CD14-positive monocyte (primary cell): Measurements from ENCODE around the gene EPC1. TPM values are rescaled to one million over a fixed set of nuclear protein-coding genes. Genes with fewer than 3 reads are reported as not detected.

Source experiments
- DNase-seq, 3 donors: peaks; one replicate each; pipeline ENCODE4 v3.0.0-alpha.2; 2011 to 2022
- H2AFZ ChIP-seq: 2 replicates; pipeline ENCODE4 v1.6.0; 2012; ENCODE audit warnings: mild to moderate bottlenecking, low read depth, low read length, inconsistent platforms; ENCODE audit not compliant: insufficient read depth, poor library complexity, severe bottlenecking
- H3K27ac ChIP-seq, 2 donors: 1 replicate in 1 of 2; 2 replicates in 1 of 2; pipeline ENCODE4 v1.5.1; 2012 to 2013; ENCODE audit warnings: low read length in 2 of 2, control low read depth in 1 of 2, inconsistent platforms in 1 of 2, low read depth in 1 of 2, mild to moderate bottlenecking in 1 of 2
- H3K27me3 ChIP-seq, 2 donors: one replicate each; pipeline versions ENCODE4 v1.6.0 to v1.6.1; 2011 to 2013; ENCODE audit warnings: low read length in 2 of 2; ENCODE audit not compliant: control insufficient read depth in 2 of 2, insufficient read depth in 2 of 2
- H3K36me3 ChIP-seq, 2 donors: replicated peaks in 1 of 2; 1 replicate in 1 of 2; 2 replicates in 1 of 2; pipeline versions ENCODE4 v1.5.1 to v1.6.1; 2012 to 2013; ENCODE audit warnings: low read length in 2 of 2, control low read depth in 1 of 2, inconsistent platforms in 1 of 2, mild to moderate bottlenecking in 1 of 2; ENCODE audit not compliant: insufficient read depth in 2 of 2, control insufficient read depth in 1 of 2
- H3K4me1 ChIP-seq, 2 donors: 1 replicate in 1 of 2; 2 replicates in 1 of 2; pipeline versions ENCODE4 v1.5.1 to v1.6.1; 2012 to 2013; ENCODE audit warnings: low read length in 2 of 2, control low read depth in 1 of 2, inconsistent platforms in 1 of 2, mild to moderate bottlenecking in 1 of 2, moderate library complexity in 1 of 2; ENCODE audit not compliant: insufficient read depth in 2 of 2, control insufficient read depth in 1 of 2
- H3K4me2 ChIP-seq: replicated peaks from 2 replicates; pipeline ENCODE3; 2012; ENCODE audit warnings: low read length, moderate library complexity, mild to moderate bottlenecking; ENCODE audit not compliant: poor library complexity, severe bottlenecking; ENCODE audit errors: extremely low read depth
- H3K4me3 ChIP-seq, 3 experiments: fragments of 200-600 bp in 1 of 3; sonication (generic) in 1 of 3; replicated peaks in 1 of 3; 1 replicate in 2 of 3; 2 replicates in 1 of 3; pipeline ENCODE4 v1.5.1; 2011 to 2013; ENCODE audit warnings: low read length in 3 of 3, mild to moderate bottlenecking in 3 of 3, control low read depth in 2 of 3, low read depth in 2 of 3, inconsistent platforms in 1 of 3, moderate library complexity in 1 of 3
- H3K79me2 ChIP-seq: 2 replicates; pipeline ENCODE4 v1.6.0; 2012; ENCODE audit warnings: mild to moderate bottlenecking, control low read depth, inconsistent platforms, low read length, moderate library complexity; ENCODE audit not compliant: insufficient read depth
- H3K9ac ChIP-seq: 2 replicates; pipeline ENCODE4 v1.6.0; 2017; ENCODE audit warnings: low read length, mild to moderate bottlenecking; ENCODE audit not compliant: insufficient read depth, poor library complexity, severe bottlenecking
- H3K9me3 ChIP-seq, 2 donors: replicated peaks in 1 of 2; 1 replicate in 1 of 2; 2 replicates in 1 of 2; pipeline versions ENCODE4 v1.5.1 to v1.6.1; 2012 to 2013; ENCODE audit warnings: low read length in 2 of 2, control low read depth in 1 of 2; ENCODE audit not compliant: control insufficient read depth in 1 of 2, insufficient read depth in 1 of 2
- H4K20me1 ChIP-seq: 2 replicates; pipeline ENCODE4 v1.6.0; 2012; ENCODE audit warnings: mild to moderate bottlenecking, low read length, control low read depth, moderate library complexity; ENCODE audit not compliant: insufficient read depth
- H3K27ac Mint-ChIP-seq, 7 donors: one replicate each; pipeline ENCODE4 v1.8.0; 2020; ENCODE audit warnings: mild to moderate bottlenecking in 7 of 7, mixed read lengths in 7 of 7, moderate library complexity in 6 of 7, inconsistent platforms in 2 of 7
- H3K27me3 Mint-ChIP-seq, 3 donors: one replicate each; pipeline ENCODE4 v1.8.0; 2021 to 2022; ENCODE audit warnings: low read depth in 3 of 3, mild to moderate bottlenecking in 3 of 3, mixed read lengths in 3 of 3, moderate library complexity in 3 of 3, inconsistent platforms in 1 of 3
- H3K36me3 Mint-ChIP-seq, 2 donors: one replicate each; pipeline ENCODE4 v1.8.0; 2020; ENCODE audit warnings: mixed read lengths in 2 of 2, inconsistent platforms in 1 of 2, mild to moderate bottlenecking in 1 of 2
- H3K4me1 Mint-ChIP-seq: one replicate; pipeline ENCODE4 v1.8.0; 2020; ENCODE audit warnings: mild to moderate bottlenecking, mixed read lengths
- H3K4me3 Mint-ChIP-seq, 2 donors: one replicate each; pipeline ENCODE4 v1.8.0; 2020; ENCODE audit warnings: mild to moderate bottlenecking in 2 of 2, mixed read lengths in 2 of 2, moderate library complexity in 1 of 2
- H3K9me3 Mint-ChIP-seq, 7 donors: one replicate each; pipeline ENCODE4 v1.8.0; 2020 to 2022; ENCODE audit warnings: mixed read lengths in 7 of 7, mild to moderate bottlenecking in 6 of 7, moderate library complexity in 6 of 7, inconsistent platforms in 2 of 7
- CTCF ChIP-seq: fragments of 200-600 bp; IDR thresholded peaks from one replicate; pipeline ENCODE4 v1.8.0; 2022; ENCODE audit warnings: antibody characterized with exemption, mild to moderate bottlenecking
- WGBS: methylation state at CpG from one replicate; pipeline ENCODE4 v1.1.5; 2013; ENCODE audit warnings: missing lambda C conversion rate; ENCODE audit not compliant: insufficient coverage; 5-methylcytosine and 5-hydroxymethylcytosine counted together
- intact Hi-C, 2 donors: fragments of 100-400 bp; cut with micrococcal nuclease; formaldehyde crosslinking; loops; one replicate each; pipeline versions ENCODE4 v1.15.0 to v1.15.1; 2023
- polyA plus RNA-seq, 3 donors: library from polyadenylated mRNA; depleted of rRNA in 1 of 3; unstranded in 2 of 3; stranded (reverse) in 1 of 3; fragments of 300-500 nt in 2 of 3; fragments of >200 nt in 1 of 3; fragmentation: Illumina TruSeq in 2 of 3; gene quantifications; 1 replicate in 2 of 3; 2 replicates in 1 of 3; pipeline ENCODE4 v1.2.3, GENCODE V29; 2012 to 2021

EPC1 gene
- polyA plus RNA-seq, 3 donors, result 28.3 to 60.8 (median 31.0) TPM

- intact Hi-C loops, result no loop called here
- Mint-ChIP-seq H3K4me3 (no peak overlapping the region), H3K27ac (no peak overlapping the region), H3K27me3 (peaks cover 0 to 4% (median 2%) of the 10 kb centered on the region in 3 donors), H3K4me1 (peaks cover 9% of the 10 kb centered on the region), H3K9me3 (peaks cover 0 to 3% (median 0%) of the 10 kb centered on the region in 7 donors), H3K36me3 (no peaks in the 10 kb centered on the region)
- Histone ChIP-seq H4K20me1 (no peaks in the 10 kb centered on the region), H3K9ac (no peak overlapping the region), H3K9me3 (no peaks in the 10 kb centered on the region), H3K79me2 (no peaks in the 10 kb centered on the region), H2AFZ (no peak overlapping the region), H3K27ac (no peak overlapping the region), H3K27me3 (no peaks in the 10 kb centered on the region), H3K4me1 (no peaks in the 10 kb centered on the region), H3K4me2 (no peak overlapping the region), H3K36me3 (no peaks in the 10 kb centered on the region), H3K4me3 (no peak overlapping the region)
- TF ChIP-seq CTCF, result no peak
- WGBS, result 100% methylated on average over 3 of the region's 3 CpGs
- DNase-seq, result no peak
These were observed 100.3 kb downstream of the EPC1 start for GRCh38 chr10:32246685-32247084.

GRCh38 chr10:32245760-32246159 lies 101.2 kb downstream of the EPC1 start:
- Histone ChIP-seq H3K9ac (no peak overlapping the region), H2AFZ (no peak overlapping the region), H3K79me2 (no peaks in the 10 kb centered on the region), H3K36me3 (no peaks in the 10 kb centered on the region), H3K27me3 (no peaks in the 10 kb centered on the region), H3K4me1 (peaks cover 4 to 6% of the 10 kb centered on the region in 2 donors), H3K4me2 (no peak overlapping the region), H3K27ac (no peak overlapping the region), H4K20me1 (no peaks in the 10 kb centered on the region), H3K9me3 (no peaks in the 10 kb centered on the region), H3K4me3 (no peak overlapping the region)
- Mint-ChIP-seq H3K4me3 (no peak overlapping the region), H3K4me1 (peaks cover 15% of the 10 kb centered on the region), H3K27ac (no peak overlapping the region), H3K9me3 (peaks cover 0 to 3% (median 0%) of the 10 kb centered on the region in 7 donors), H3K36me3 (no peaks in the 10 kb centered on the region), H3K27me3 (peaks cover 0 to 4% (median 2%) of the 10 kb centered on the region in 3 donors)
- 100% methylated on average over 1 of the region's 8 CpGs for WGBS
- intact Hi-C loops, result no loop called here
- no peak for DNase-seq
- no peak for TF ChIP-seq CTCF
